Trophoblast cell (in vitro differentiated cells and primary cell): Measurements from ENCODE around the gene FAM83C.
"Not testable (repeated sequence)": the region's sequence is repeated elsewhere in the genome, so short reads cannot be mapped to it uniquely, and the experiment has no call there.

ENCODE experiments used
- DNase-seq, 2 donors: peaks; one replicate each; pipeline ENCODE4 v3.0.0-alpha.2; 2016
- H2AFZ ChIP-seq: 2 replicates; pipeline ENCODE4 v1.6.1; 2013; ENCODE audit warnings: low read length, moderate library complexity, mild to moderate bottlenecking; ENCODE audit not compliant: insufficient read depth, poor library complexity
- H2AK5ac ChIP-seq: 2 replicates; pipeline ENCODE4 v1.6.1; 2013; ENCODE audit warnings: mild to moderate bottlenecking, low read length
- H2BK120ac ChIP-seq: 2 replicates; pipeline ENCODE4 v1.6.1; 2013; ENCODE audit warnings: low read length, mild to moderate bottlenecking, moderate library complexity; ENCODE audit not compliant: insufficient read depth, poor library complexity
- H2BK12ac ChIP-seq: 2 replicates; pipeline ENCODE4 v1.6.1; 2013; ENCODE audit warnings: mild to moderate bottlenecking, low read length, moderate library complexity
- H2BK5ac ChIP-seq: 2 replicates; pipeline ENCODE4 v1.6.1; 2013; ENCODE audit warnings: low read length, low read depth, moderate library complexity, mild to moderate bottlenecking; ENCODE audit not compliant: poor library complexity
- H3K14ac ChIP-seq: 2 replicates; pipeline ENCODE4 v1.6.1; 2013; ENCODE audit warnings: mild to moderate bottlenecking, low read length
- H3K18ac ChIP-seq: 2 replicates; pipeline ENCODE4 v1.6.1; 2013; ENCODE audit warnings: mild to moderate bottlenecking, low read length
- H3K23ac ChIP-seq: 2 replicates; pipeline ENCODE4 v1.6.1; 2013; ENCODE audit warnings: low read length
- H3K27ac ChIP-seq: 2 replicates; pipeline ENCODE4 v1.5.1; 2013; ENCODE audit warnings: low read depth, mild to moderate bottlenecking, inconsistent platforms, low read length, moderate library complexity
- H3K27me3 ChIP-seq: 2 replicates; pipeline ENCODE4 v1.6.1; 2013; ENCODE audit warnings: inconsistent platforms, mild to moderate bottlenecking, low read length, moderate library complexity; ENCODE audit not compliant: insufficient read depth
- H3K36me3 ChIP-seq, 2 experiments: 1 replicate in 1 of 2; 2 replicates in 1 of 2; pipeline ENCODE4 v1.6.1; 2013; ENCODE audit warnings: low read length in 2 of 2, mild to moderate bottlenecking in 2 of 2, moderate library complexity in 1 of 2; ENCODE audit not compliant: insufficient read depth in 2 of 2, control insufficient read depth in 1 of 2
- H3K4ac ChIP-seq: 2 replicates; pipeline ENCODE4 v1.6.1; 2013; ENCODE audit warnings: low read depth, mild to moderate bottlenecking, low read length, moderate library complexity
- H3K4me1 ChIP-seq, 2 experiments: 1 replicate in 1 of 2; 2 replicates in 1 of 2; pipeline ENCODE4 v1.6.1; 2013; ENCODE audit warnings: low read length in 2 of 2, mild to moderate bottlenecking in 2 of 2, moderate library complexity in 1 of 2; ENCODE audit not compliant: insufficient read depth in 2 of 2, control insufficient read depth in 1 of 2
- H3K4me2 ChIP-seq: 2 replicates; pipeline ENCODE4 v1.6.1; 2013; ENCODE audit warnings: inconsistent platforms, mild to moderate bottlenecking, low read length, moderate library complexity
- H3K4me3 ChIP-seq: 2 replicates; pipeline ENCODE4 v1.5.1; 2013; ENCODE audit warnings: mild to moderate bottlenecking, low read depth, low read length, inconsistent platforms
- H3K79me1 ChIP-seq: one replicate; pipeline ENCODE4 v1.6.1; 2013; ENCODE audit warnings: low read length
- H3K79me2 ChIP-seq: 2 replicates; pipeline ENCODE4 v1.6.1; 2013; ENCODE audit warnings: low read length, mild to moderate bottlenecking; ENCODE audit not compliant: control insufficient read depth, insufficient read depth, poor library complexity
- H3K9ac ChIP-seq: 2 replicates; pipeline ENCODE4 v1.6.1; 2013; ENCODE audit warnings: mild to moderate bottlenecking, low read length
- H3K9me3 ChIP-seq: 2 replicates; pipeline ENCODE4 v1.6.1; 2013; ENCODE audit warnings: low read depth, mild to moderate bottlenecking, control low read depth, inconsistent platforms, low read length; ENCODE audit not compliant: insufficient read depth
- H4K12ac ChIP-seq: 2 replicates; pipeline ENCODE4 v1.6.1; 2013; ENCODE audit warnings: low read depth, mild to moderate bottlenecking, low read length, moderate library complexity
- H4K8ac ChIP-seq: 2 replicates; pipeline ENCODE4 v1.6.1; 2013; ENCODE audit warnings: low read depth, mild to moderate bottlenecking, low read length, moderate library complexity
- H4K91ac ChIP-seq: one replicate; pipeline ENCODE4 v1.6.1; 2013; ENCODE audit warnings: low read depth, mild to moderate bottlenecking, low read length, moderate library complexity
- WGBS: extraction: QIAGEN DNeasy Blood & Tissue Kit; methylation state at CpG from one replicate; pipeline ENCODE4 v1.1.7; 2013; ENCODE audit warnings: missing lambda C conversion rate; ENCODE audit not compliant: insufficient read length, insufficient coverage; ENCODE audit errors: extremely low coverage; 5-methylcytosine and 5-hydroxymethylcytosine counted together

FAM83C gene

GRCh38 chr20:35263532-35264341, 28.5 kb downstream of the FAM83C start:
- Histone ChIP-seq H4K12ac (peak overlapping the region; percentile 26), H4K91ac (peak overlapping the region; percentile 98), H3K27ac (peak overlapping the region; percentile 99), H2BK5ac (peak overlapping the region; percentile 95), H3K4me1 (peaks cover 47 to 54% of the 10 kb centered on the region in 2 experiments), H3K14ac (peak overlapping the region; percentile 59), H4K8ac (peak overlapping the region; percentile 90), H3K4me2 (peak overlapping the region; percentile 30), H3K79me1 (peaks cover 50% of the 10 kb centered on the region), H3K18ac (peak overlapping the region; percentile 69), H3K9ac (peak overlapping the region; percentile 59), H3K9me3 (no peaks in the 10 kb centered on the region), H2BK120ac (peak overlapping the region; percentile 92), H2AK5ac (peak overlapping the region; percentile 42), H3K36me3 (peaks cover 0 to 2% of the 10 kb centered on the region in 2 experiments), H3K4ac (peak overlapping the region; percentile 56), H3K79me2 (peaks cover 18% of the 10 kb centered on the region), H3K27me3 (no peaks in the 10 kb centered on the region), H2BK12ac (peak overlapping the region; percentile 84), H3K4me3 (no peak overlapping the region), H2AFZ (peak overlapping the region; percentile 5), H3K23ac (peak overlapping the region; percentile 7)
- DNase-seq = no peak
- no CpG with 5 or more reads among the region's 17 CpGs for WGBS

- peak; percentile 35 to 40 for DNase-seq
- Histone ChIP-seq H3K14ac (peak overlapping the region; percentile 59), H3K79me1 (peaks cover 46% of the 10 kb centered on the region), H3K4ac (peak overlapping the region; percentile 56), H2BK120ac (peak overlapping the region; percentile 92), H2BK5ac (peak overlapping the region; percentile 95), H2BK12ac (peak overlapping the region; percentile 84), H4K8ac (peak overlapping the region; percentile 90), H3K79me2 (peaks cover 16% of the 10 kb centered on the region), H3K4me1 (peaks cover 44 to 50% of the 10 kb centered on the region in 2 experiments), H3K4me2 (peak overlapping the region; percentile 30), H4K91ac (peak overlapping the region; percentile 98), H3K27ac (peak overlapping the region; percentile 99)
- H2AK5ac ChIP-seq, H4K12ac ChIP-seq, H3K9me3 ChIP-seq, H3K4me3 ChIP-seq, H3K27me3 ChIP-seq, H3K23ac ChIP-seq, H3K9ac ChIP-seq, H2AFZ ChIP-seq, H3K18ac ChIP-seq, H3K36me3 ChIP-seq: not testable (repeated sequence)
- WGBS = no CpG with 5 or more reads among the region's 8 CpGs
Observed at GRCh38 chr20:35262731-35263531, 29.3 kb downstream of the FAM83C start.

- Histone ChIP-seq H3K4me1 (peaks cover 38 to 45% of the 10 kb centered on the region in 2 experiments), H3K79me2 (peaks cover 16% of the 10 kb centered on the region), H3K79me1 (peaks cover 42% of the 10 kb centered on the region), H3K27ac (peak overlapping the region; percentile 62)
- not testable (repeated sequence) for H3K9ac ChIP-seq, H3K4me3 ChIP-seq, H2BK120ac ChIP-seq, H2AFZ ChIP-seq, H2AK5ac ChIP-seq, H4K8ac ChIP-seq, H3K4me2 ChIP-seq, H3K18ac ChIP-seq, H3K9me3 ChIP-seq, H2BK12ac ChIP-seq, H3K36me3 ChIP-seq, H4K12ac ChIP-seq, H3K4ac ChIP-seq, H2BK5ac ChIP-seq, H3K23ac ChIP-seq, H3K14ac ChIP-seq, H3K27me3 ChIP-seq, H4K91ac ChIP-seq
- WGBS = no CpG with 5 or more reads among the region's 10 CpGs
- peak; percentile 58 for DNase-seq
Observed at GRCh38 chr20:35262321-35262720, 29.9 kb downstream of the FAM83C start.

GRCh38 chr20:35260426-35260825, 31.8 kb downstream of the FAM83C start:
- peak overlapping the region; percentile 98 for H2BK12ac ChIP-seq
- peaks cover 16% of the 10 kb centered on the region for H3K79me2 ChIP-seq
- H2BK120ac ChIP-seq = peak overlapping the region; percentile 95
- H3K4me1 ChIP-seq = peaks cover 37 to 43% of the 10 kb centered on the region in 2 experiments
- H3K79me1 ChIP-seq = peaks cover 38% of the 10 kb centered on the region
- H3K9ac ChIP-seq = no peak overlapping the region
- no peaks in the 10 kb centered on the region for H3K36me3 ChIP-seq
- no peak overlapping the region for H3K23ac ChIP-seq
- no CpG with 5 or more reads among the region's 6 CpGs for WGBS
- H2BK5ac ChIP-seq = peak overlapping the region; percentile 74
- no peaks in the 10 kb centered on the region for H3K9me3 ChIP-seq
- peak overlapping the region; percentile 98 for H4K91ac ChIP-seq
- H3K14ac ChIP-seq = peak overlapping the region; percentile 34
- H4K8ac ChIP-seq = peak overlapping the region; percentile 85
- no peak overlapping the region for H2AFZ ChIP-seq
- H3K27me3 ChIP-seq = no peaks in the 10 kb centered on the region
- H3K18ac ChIP-seq = peak overlapping the region; percentile 84
- no peak overlapping the region for H3K4me2 ChIP-seq
- peak overlapping the region; percentile 13 for H4K12ac ChIP-seq
- no peak for DNase-seq
- H3K4ac ChIP-seq = peak overlapping the region; percentile 68
- H3K4me3 ChIP-seq = no peak overlapping the region
- H2AK5ac ChIP-seq = peak overlapping the region; percentile 92
- H3K27ac ChIP-seq = peak overlapping the region; percentile 62
